Coronary artery (tissue), 2 donors: Measurements from ENCODE around the gene PITPNM3.
A peak's percentile ranks its signal among the peaks of the same experiment; 100 is the strongest.

Experiments used
- DNase-seq: peaks from one replicate; pipeline ENCODE4 v3.0.0-alpha.2; 2017; ENCODE audit warnings: low spot score
- H3K27ac ChIP-seq, 2 donors: fragments of 200-600 bp; sonication (generic); one replicate each; pipeline ENCODE4 v1.5.1; 2016 to 2019
- H3K4me3 ChIP-seq: fragments of 200-600 bp; sonication (generic); 2 replicates; pipeline ENCODE4 v1.5.1; 2016; ENCODE audit warnings: mild to moderate bottlenecking, moderate library complexity
- TF ChIP-seq, protein P1 (sequence below): fragments of 200-600 bp; sonication (generic); IDR thresholded peaks from one replicate; pipeline ENCODE4 v1.5.1; 2019; ENCODE audit warnings: antibody characterized with exemption

PITPNM3 gene

DNA sequence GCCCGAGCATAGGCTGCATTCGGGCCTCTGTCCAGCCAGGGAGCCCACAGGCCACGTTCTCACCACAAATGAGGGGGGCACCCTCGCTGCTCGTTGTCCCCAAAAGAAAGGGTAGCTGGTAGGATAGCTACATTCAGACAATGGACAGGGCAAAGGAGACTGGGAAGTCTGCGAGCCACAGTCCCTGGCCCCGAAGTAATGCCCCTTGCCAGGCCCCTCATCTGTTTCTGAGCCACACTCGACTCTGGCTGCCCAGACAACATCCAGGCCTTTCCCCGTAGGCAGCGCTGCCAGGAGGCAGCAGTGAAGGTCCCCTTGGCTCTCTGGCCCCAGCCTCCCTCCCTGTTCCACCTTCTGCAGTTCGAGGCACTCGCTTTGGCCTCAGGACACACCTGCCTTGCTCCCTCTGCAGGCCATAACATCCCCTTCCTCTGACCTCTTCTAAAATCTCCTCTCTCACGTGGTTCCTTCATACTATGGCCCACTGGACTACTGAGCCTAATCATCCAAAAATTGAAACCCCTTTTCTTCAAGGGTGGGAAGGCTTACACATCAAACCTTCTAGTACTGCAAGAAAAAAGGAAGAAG, 133.6 kb downstream of the PITPNM3 start:
- TF ChIP-seq, protein P1, sequence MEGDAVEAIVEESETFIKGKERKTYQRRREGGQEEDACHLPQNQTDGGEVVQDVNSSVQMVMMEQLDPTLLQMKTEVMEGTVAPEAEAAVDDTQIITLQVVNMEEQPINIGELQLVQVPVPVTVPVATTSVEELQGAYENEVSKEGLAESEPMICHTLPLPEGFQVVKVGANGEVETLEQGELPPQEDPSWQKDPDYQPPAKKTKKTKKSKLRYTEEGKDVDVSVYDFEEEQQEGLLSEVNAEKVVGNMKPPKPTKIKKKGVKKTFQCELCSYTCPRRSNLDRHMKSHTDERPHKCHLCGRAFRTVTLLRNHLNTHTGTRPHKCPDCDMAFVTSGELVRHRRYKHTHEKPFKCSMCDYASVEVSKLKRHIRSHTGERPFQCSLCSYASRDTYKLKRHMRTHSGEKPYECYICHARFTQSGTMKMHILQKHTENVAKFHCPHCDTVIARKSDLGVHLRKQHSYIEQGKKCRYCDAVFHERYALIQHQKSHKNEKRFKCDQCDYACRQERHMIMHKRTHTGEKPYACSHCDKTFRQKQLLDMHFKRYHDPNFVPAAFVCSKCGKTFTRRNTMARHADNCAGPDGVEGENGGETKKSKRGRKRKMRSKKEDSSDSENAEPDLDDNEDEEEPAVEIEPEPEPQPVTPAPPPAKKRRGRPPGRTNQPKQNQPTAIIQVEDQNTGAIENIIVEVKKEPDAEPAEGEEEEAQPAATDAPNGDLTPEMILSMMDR = no peak
- DNase-seq = no peak
- Histone ChIP-seq H3K27ac (no peak overlapping the region), H3K4me3 (no peak overlapping the region)

DNA sequence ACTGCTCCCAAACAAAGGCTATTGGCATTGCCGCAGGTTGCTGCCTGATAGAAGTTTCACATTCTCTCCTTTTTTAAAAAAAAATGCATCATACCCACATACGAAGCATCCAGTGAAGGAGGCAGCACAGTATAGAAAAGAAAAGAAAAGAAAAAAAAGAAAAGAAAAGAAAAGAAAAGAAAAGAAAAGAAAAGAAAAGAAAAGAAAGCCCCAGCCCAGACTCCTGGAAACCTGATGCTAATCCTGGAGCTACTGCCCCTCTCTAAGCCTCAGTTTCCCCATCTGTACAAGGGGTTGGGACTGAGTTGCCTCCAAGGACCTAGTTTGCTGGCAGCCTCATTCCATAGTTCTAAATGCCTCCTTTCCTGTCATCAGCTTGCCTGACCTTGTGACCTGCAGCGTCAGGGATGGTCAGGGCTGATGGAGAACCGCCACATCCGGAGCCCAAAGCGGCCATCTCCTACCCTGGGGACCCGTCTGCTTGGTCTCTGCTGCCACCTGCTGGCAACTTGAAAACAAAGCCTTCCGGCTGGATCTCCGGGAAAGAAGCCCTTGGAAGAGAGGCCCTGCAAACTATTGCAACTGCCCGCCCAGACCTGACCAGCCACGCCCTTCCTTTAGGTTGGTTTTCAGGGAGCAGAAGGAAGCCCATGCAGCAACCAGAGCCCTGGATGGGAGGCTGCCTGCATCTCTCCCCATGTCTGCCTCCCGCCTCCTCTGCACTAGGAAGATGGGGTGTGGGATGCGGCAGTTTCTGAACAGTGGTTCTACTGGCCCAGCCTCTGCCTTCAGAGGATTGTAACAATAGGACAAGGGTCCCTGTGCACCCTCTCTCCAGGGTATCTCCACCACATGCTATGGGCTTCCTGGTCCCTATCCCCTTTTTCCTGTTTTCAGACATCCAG, 134.4 kb downstream of the PITPNM3 start:
- Histone ChIP-seq H3K27ac (no peak overlapping the region), H3K4me3 (no peak overlapping the region)
- no peak for DNase-seq
- TF ChIP-seq, protein P1 = peak; percentile 83

DNA sequence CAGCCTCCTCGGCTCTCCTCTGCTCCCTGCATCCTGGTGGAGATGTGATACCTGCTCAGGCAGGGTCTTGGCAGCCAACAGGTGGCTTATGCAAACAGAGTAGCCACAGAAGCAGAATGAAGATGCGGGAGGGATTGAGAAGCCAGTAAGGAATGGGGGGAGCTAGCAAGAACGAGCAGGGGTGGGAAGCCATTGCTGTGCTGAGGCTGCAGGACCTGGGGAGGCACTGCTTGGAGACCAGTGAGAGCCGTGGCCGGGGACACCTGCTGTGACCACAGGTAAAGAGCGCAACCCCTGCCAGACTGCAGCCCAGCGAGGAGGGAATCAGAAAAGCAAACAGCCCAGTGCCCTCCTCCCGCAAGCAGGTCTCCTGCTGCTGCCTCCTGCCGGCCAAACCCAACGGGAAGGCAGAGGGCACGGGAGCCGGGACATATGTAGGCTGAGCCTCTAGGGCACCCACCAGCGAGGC, 136.1 kb downstream of the PITPNM3 start:
- Histone ChIP-seq H3K27ac (no peak overlapping the region), H3K4me3 (no peak overlapping the region)
- TF ChIP-seq, protein P1 = no peak
- DNase-seq = no peak

DNA sequence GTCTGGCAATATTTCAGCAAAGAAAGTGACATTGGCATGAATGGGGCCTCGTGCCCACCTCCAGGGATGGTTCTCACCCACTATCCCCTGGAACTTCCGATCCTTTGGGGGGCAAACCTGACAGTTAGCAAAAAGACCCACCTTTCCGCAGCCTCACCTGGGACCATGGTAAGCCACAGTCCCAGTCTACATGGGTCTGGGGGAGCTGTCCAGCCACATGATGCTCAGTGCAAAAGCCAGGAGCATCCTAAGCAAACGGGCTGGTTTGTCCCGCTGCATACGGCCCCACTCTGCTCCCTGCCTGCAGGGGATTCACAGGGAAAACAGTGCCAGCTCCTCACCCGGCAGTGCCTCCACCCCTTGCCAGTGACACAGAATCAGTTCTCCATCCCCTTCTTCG, 140.7 kb downstream of the PITPNM3 start:
- DNase-seq = no peak
- TF ChIP-seq, protein P1 = no peak
- no peak overlapping the region for H3K27ac ChIP-seq
- no peak overlapping the region for H3K4me3 ChIP-seq

DNA sequence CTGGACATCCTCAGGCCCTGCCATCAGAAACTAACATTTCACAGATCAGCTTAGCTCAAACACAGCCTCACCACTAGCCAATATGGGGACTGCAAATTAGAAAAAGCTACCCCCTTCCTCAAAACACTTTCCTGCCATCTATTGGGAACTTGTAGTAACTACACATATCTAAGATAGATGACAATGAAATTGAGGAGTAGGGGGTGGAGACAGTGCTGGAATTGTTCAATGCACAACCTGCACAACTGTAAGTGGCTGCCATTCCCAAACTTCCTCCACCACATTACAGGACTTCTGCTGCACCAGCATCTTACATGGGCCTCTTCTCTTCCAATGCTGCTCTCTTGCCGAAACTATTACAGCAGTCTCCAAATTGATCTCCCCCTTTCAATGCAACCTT, 143.3 kb downstream of the PITPNM3 start:
- Histone ChIP-seq H3K27ac (no peak overlapping the region), H3K4me3 (no peak overlapping the region)
- no peak for DNase-seq
- TF ChIP-seq, protein P1 = no peak

DNA sequence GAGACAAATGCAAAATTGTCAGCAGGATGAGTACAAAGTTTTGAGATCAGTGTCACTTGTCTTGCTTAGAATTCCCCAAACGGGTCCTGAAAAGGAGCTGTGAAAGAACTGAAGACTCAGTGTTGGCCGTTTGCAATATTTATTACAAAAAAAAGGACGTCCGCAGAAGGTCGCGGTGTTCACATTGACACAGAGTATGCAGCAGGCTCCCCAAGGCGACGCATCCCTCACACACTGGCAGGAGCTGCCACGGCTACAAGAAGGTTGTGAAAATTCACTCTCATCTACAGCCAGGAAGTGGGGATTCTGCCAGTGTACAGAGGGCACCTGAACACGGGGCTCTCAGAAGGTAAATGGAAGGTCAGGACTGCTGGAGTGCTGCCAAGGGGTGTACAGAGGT, 147.6 kb downstream of the PITPNM3 start:
- H3K27ac ChIP-seq = no peak overlapping the region

More for the DNA sequence above, 147.6 kb downstream of the PITPNM3 start:
- TF ChIP-seq, protein P1 = no peak
- DNase-seq = no peak
- no peak overlapping the region for H3K4me3 ChIP-seq
